EH (cell line): ENCODE measurements around the gene PSEN2.

ENCODE experiments used
- DNase-seq: peaks from one replicate; pipeline ENCODE4 v3.0.0-alpha.2; 2015; ENCODE audit warnings: low read depth

PSEN2 gene

GRCh38 chr1:226886122-226886901 is 15.9 kb downstream of the PSEN2 start:
- peak; percentile 31 for DNase-seq

- no peak for DNase-seq
Measured at GRCh38 chr1:226887006-226887405, 16.6 kb downstream of the PSEN2 start.

- no peak for DNase-seq
Measured at GRCh38 chr1:226888021-226888420, 17.6 kb downstream of the PSEN2 start.

- no peak for DNase-seq
Measured at GRCh38 chr1:226888816-226889215, 18.4 kb downstream of the PSEN2 start.

GRCh38 chr1:226889616-226890330 is 19.4 kb downstream of the PSEN2 start:
- no peak for DNase-seq

GRCh38 chr1:226890331-226891108 is 20.1 kb downstream of the PSEN2 start:
- DNase-seq = no peak

GRCh38 chr1:226891346-226891745 is 20.9 kb downstream of the PSEN2 start:
- DNase-seq = no peak

- DNase-seq = peak; percentile 61
Measured at GRCh38 chr1:226891846-226892523, 21.6 kb downstream of the PSEN2 start.

GRCh38 chr1:226892524-226892875 is 22.1 kb downstream of the PSEN2 start:
- DNase-seq = no peak

GRCh38 chr1:226893936-226894335 is 23.5 kb downstream of the PSEN2 start:
- DNase-seq = no peak

GRCh38 chr1:226894826-226895225 is 24.4 kb downstream of the PSEN2 start:
- no peak for DNase-seq

- no peak for DNase-seq
Measured at GRCh38 chr1:226895644-226896043, 25.2 kb downstream of the PSEN2 start.

- no peak for DNase-seq
Measured at GRCh38 chr1:226898246-226898645, 27.8 kb downstream of the PSEN2 start.

GRCh38 chr1:226901421-226901820 is 31.0 kb downstream of the PSEN2 start:
- no peak for DNase-seq

GRCh38 chr1:226902601-226903000 is 32.2 kb downstream of the PSEN2 start:
- no peak for DNase-seq

- peak; percentile 87 for DNase-seq
Measured at GRCh38 chr1:226903819-226904716, 33.7 kb downstream of the PSEN2 start.

GRCh38 chr1:226904772-226905171 is 34.4 kb downstream of the PSEN2 start:
- DNase-seq = no peak

GRCh38 chr1:226908419-226908818 is 38.0 kb downstream of the PSEN2 start:
- no peak for DNase-seq

GRCh38 chr1:226908913-226909312 is 38.5 kb downstream of the PSEN2 start:
- DNase-seq = peak; percentile 24

GRCh38 chr1:226912587-226913176 is 42.3 kb downstream of the PSEN2 start:
- DNase-seq = no peak

GRCh38 chr1:226915672-226915995 is 45.2 kb downstream of the PSEN2 start:
- no peak for DNase-seq
